Measurements from ENCODE around the gene MACROD2.
"Not testable (repeated sequence)": the region's sequence is repeated elsewhere in the genome, so short reads cannot be mapped to it uniquely, and the experiment has no call there.

The MACROD2 gene

GRCh38 chr20:14415467-14415866, 420.2 kb downstream of the MACROD2 start:
- DNase-seq: no peak

DNA sequence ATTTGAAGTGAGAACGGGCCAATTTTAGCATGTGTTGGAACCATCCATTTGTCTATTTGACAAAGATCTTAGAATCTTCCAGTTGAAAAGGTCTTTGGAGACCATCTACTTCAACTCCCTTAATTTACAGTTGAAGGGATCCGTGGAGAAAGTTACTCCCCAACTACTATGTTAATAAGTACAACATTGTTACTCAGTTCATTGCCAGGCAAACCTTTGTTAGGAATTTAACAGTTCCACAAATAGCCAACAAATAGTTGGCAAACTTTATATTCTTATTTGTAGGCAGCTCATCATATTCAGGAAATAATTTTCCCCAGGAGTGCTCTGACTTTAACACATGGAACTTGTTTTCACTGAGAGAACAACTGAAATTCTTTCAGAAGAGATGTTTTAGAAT, 423.1 kb downstream of the MACROD2 start:
- DNase-seq: no peak

GRCh38 chr20:14422892-14423291, 427.6 kb downstream of the MACROD2 start:
- no peak for DNase-seq

GRCh38 chr20:14431568-14431967, 436.3 kb downstream of the MACROD2 start:
- no peak for DNase-seq

DNA sequence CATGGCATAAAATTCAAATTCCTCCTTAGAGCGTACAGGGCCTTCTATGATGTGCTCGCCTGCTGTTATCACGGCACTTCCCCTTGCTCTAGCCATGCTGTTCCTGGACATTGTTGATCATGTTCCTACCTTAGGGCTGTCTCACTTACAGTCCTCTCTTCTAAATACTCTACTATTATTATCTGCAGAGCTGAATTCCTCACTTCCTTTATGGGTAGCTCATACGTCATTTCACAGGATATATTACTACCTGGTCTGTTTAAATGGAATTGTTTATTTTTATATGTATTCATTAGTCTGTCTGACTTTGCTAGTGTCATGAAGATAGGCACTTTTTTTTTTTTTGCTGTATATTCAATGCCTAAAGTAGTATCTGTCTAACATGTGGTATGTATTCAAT, 436.8 kb downstream of the MACROD2 start:
- DNase-seq: no peak

- DNase-seq: no peak
Measured at GRCh38 chr20:14432597-14432996, 437.3 kb downstream of the MACROD2 start.

DNA sequence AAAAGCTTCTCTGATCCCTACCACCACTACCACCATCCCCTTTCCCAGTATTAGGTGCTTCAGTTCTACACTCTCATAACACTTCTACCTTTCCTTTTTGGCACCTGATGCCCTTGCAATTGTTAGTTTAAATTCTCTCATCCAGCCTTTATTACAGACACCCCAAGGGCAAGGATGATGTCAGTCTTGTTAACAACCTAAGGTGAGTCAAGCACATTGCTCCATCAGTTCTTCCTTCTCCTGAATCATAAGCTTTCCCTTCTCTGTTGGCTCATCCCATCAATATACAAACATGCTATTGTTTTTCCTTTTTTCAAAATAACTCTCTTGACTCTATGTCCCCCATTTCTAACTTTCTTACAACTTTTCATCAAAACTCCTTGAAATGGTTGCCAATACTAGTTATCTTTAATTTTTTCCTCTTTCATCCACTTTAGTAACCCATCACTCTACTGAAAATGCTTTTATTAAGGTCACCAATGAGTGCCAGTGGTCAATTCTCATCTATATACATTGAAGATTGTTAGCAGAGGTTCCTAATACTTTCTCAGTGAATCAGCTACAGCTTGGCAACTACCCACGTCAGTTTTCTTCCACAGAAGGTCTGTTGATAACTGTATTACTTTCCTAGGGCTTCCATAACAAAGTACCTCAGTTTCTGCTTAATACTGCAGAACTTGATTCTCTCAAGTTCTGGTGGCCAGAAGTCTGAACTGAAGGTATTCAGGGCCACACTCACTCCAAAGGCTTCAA, 439.2 kb downstream of the MACROD2 start:
- DNase-seq: no peak

GRCh38 chr20:14441201-14441600, 445.9 kb downstream of the MACROD2 start:
- DNase-seq: no peak

- DNase-seq: no peak
Measured at GRCh38 chr20:14444106-14444505, 448.8 kb downstream of the MACROD2 start.

GRCh38 chr20:14445310-14445709, 450.0 kb downstream of the MACROD2 start:
- DNase-seq: no peak

GRCh38 chr20:14445902-14446301, 450.6 kb downstream of the MACROD2 start:
- no peak for DNase-seq

- DNase-seq: no peak
Measured at GRCh38 chr20:14446446-14446845, 451.1 kb downstream of the MACROD2 start.

- DNase-seq: no peak
Measured at GRCh38 chr20:14449323-14449722, 454.0 kb downstream of the MACROD2 start.

- DNase-seq: no peak
Measured at GRCh38 chr20:14450256-14450655, 454.9 kb downstream of the MACROD2 start.

DNA sequence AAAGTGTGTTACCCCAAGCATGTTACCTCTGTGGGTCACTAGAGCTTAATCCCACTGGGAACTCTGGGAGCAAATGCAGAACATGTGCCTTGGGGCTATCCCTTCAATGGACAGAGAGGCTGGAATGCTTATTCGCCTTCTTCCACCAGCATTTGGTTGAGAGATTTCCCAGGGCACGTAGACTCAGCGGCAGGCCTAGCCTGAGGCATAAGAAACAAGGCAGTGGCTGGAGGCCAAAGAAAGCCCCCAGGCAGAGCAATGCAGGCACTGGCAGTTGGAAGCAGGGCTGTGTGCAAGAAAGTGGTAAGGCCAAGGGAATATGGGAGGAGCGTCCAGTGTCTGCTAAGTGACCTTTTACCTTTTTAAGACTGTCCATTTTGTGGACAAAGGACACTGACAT, 456.1 kb downstream of the MACROD2 start:
- no peak for DNase-seq

GRCh38 chr20:14453259-14453658, 457.9 kb downstream of the MACROD2 start:
- DNase-seq: no peak

GRCh38 chr20:14454296-14454695, 459.0 kb downstream of the MACROD2 start:
- no peak for DNase-seq

- not testable (repeated sequence) for DNase-seq
Measured at GRCh38 chr20:14467104-14467827, 471.9 kb downstream of the MACROD2 start.

DNA sequence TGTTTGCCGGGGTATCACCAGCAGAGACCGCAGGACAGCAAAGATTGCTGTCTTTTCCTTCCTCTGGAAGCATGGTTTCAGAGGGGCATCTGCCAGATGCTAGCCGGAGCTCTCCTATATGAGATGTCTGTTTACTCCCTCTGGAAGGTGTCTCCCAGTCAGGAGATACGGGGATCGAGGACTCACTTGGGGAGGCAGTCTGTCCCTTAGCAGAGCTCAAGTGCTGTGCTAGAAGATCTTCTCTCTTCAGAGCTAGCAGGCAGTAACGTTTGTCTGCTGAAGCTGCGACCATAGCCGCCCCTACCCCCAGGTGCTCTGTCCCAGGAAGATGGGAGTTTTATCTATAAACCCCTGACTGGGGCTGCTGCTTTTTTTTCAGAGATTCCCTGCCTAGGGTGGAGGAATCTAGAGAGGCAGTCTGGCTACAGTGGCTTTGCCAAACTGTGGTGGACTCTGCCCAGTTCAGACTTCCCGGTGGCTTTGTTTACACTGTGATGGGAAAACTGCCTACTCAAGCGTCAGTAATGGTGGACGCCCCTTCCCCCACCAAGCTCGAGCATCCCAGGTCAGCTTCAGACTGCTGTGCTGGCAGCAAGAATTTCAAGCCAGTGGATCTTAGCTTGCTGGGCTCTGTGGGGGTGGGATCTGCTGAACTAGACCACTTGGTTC, 475.0 kb downstream of the MACROD2 start:
- peak; percentile 15 to 65 for DNase-seq

DNA sequence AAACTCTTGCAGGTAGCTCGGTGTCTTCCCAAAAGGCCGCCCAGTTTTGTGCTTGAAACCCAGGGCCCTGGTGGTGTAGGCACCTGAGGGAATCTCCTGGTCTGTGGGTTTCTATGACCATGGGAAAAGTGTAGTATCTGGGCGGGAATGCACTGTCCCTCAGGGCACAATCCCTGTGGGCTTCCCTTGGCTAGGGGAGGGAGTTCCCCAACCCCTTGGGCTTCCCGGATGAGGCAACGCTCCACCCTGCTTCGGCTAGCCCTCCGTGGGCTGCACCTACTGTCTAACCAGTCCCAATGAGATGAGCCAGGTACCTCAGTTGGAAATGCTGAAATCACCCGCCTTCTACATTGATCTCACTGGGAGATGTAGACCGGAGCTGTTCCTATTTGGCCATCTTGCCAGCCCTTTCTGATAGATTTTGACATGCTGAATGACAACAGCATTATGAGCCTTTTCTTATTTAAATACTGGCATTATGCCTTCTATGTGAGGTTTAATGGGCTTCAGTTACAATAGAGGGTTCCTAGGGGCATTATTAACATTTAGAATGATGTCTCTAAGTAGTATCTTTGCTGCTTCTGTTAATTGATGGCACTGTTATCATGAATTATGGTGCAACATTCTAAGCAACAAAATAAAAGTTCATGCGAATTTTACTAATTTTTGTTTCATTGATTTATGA, 475.8 kb downstream of the MACROD2 start:
- DNase-seq: no peak

DNA sequence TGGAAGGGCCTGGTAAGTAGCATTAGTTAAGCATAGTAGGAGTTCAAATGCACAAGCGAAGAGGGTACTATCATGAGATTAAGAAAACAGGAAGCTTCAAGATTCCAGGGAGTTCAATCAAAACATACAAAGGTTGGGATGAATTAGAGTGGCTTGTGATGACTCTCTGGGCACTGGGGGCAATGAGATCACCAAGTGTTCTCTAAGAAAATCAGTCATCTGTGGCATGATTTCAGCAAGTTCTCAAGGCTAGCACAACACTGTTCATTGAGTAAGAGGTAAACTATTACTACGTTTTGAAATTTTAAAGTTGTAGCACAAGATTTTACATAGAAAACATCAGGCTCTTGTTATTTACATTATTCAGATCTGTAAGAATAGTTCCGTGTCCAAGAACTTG, 481.8 kb downstream of the MACROD2 start:
- no peak for DNase-seq

GRCh38 chr20:14478126-14478525, 482.8 kb downstream of the MACROD2 start:
- peak; percentile 8 to 56 for DNase-seq

- DNase-seq: no peak
Measured at GRCh38 chr20:14481863-14482262, 486.5 kb downstream of the MACROD2 start.
